Neural crest cell (in vitro differentiated cells): Measurements from ENCODE around the gene PHKB. TPM values are rescaled to one million over a fixed set of nuclear protein-coding genes. Genes with fewer than 3 reads are reported as not detected.

Source experiments
- DNase-seq: peaks from one replicate; pipeline ENCODE4 v3.0.0; 2021; ENCODE audit warnings: low read depth, mixed read lengths, low spot score
- H3K27ac Mint-ChIP-seq: one replicate; pipeline ENCODE4 v1.8.0; 2021; ENCODE audit warnings: mild to moderate bottlenecking, mixed read lengths; ENCODE audit not compliant: unreplicated experiment
- H3K27me3 Mint-ChIP-seq: 2 replicates; pipeline ENCODE4 v1.8.0; 2021; ENCODE audit warnings: low read depth, mild to moderate bottlenecking, mixed read lengths
- H3K36me3 Mint-ChIP-seq: 2 replicates; pipeline ENCODE4 v1.8.0; 2021; ENCODE audit warnings: low read depth, mild to moderate bottlenecking, mixed read lengths
- H3K4me1 Mint-ChIP-seq: 2 replicates; pipeline ENCODE4 v1.8.0; 2021; ENCODE audit warnings: mixed read lengths
- H3K4me3 Mint-ChIP-seq: one replicate; pipeline ENCODE4 v1.8.0; 2021; ENCODE audit warnings: mild to moderate bottlenecking, mixed read lengths
- H3K9me3 Mint-ChIP-seq: 2 replicates; pipeline ENCODE4 v1.8.0; 2021; ENCODE audit warnings: mixed read lengths
- total RNA-seq: library from RNA; stranded (reverse); gene quantifications from 2 replicates; pipeline ENCODE4 v1.2.1, GENCODE V29; 2021
- TF ChIP-seq, protein P1 (sequence below): fragments of 200-600 bp; sonication (generic); conservative IDR thresholded peaks from 2 replicates; pipeline ENCODE4 v1.5.0; 2021; ENCODE audit warnings: antibody characterized with exemption, mild to moderate bottlenecking

The PHKB gene
- total RNA-seq, 1 donor from 2014 or later, result 61.2 TPM

DNA sequence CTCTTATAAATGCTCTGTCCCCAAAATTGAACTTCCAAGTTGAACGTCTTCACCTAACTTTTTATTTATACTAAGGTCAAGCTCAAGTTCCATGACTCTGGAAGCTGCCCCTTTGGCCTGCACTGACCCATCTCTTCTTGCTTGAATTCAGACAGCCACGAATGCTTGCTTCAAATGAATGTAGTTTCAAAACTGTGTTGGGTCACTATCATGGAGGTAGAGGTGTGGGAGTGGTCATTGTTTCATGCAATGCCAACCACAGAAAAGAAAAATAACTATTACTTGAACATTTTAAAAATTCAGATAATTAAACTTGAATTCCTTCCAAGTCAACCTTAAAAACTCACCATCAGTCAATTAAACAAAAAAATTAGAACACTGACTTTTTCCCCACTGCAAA is 2.8 kb upstream of the PHKB start:
- no peak overlapping the region for H3K27ac Mint-ChIP-seq
- H3K4me3 Mint-ChIP-seq, result peak overlapping the region; percentile 45
- TF ChIP-seq, protein P1, sequence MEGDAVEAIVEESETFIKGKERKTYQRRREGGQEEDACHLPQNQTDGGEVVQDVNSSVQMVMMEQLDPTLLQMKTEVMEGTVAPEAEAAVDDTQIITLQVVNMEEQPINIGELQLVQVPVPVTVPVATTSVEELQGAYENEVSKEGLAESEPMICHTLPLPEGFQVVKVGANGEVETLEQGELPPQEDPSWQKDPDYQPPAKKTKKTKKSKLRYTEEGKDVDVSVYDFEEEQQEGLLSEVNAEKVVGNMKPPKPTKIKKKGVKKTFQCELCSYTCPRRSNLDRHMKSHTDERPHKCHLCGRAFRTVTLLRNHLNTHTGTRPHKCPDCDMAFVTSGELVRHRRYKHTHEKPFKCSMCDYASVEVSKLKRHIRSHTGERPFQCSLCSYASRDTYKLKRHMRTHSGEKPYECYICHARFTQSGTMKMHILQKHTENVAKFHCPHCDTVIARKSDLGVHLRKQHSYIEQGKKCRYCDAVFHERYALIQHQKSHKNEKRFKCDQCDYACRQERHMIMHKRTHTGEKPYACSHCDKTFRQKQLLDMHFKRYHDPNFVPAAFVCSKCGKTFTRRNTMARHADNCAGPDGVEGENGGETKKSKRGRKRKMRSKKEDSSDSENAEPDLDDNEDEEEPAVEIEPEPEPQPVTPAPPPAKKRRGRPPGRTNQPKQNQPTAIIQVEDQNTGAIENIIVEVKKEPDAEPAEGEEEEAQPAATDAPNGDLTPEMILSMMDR, result no peak
- no peaks in the 10 kb centered on the region for H3K9me3 Mint-ChIP-seq
- DNase-seq, result no peak
- no peaks in the 10 kb centered on the region for H3K27me3 Mint-ChIP-seq
- peaks cover 44% of the 10 kb centered on the region for H3K4me1 Mint-ChIP-seq
- peaks cover 7% of the 10 kb centered on the region for H3K36me3 Mint-ChIP-seq

DNA sequence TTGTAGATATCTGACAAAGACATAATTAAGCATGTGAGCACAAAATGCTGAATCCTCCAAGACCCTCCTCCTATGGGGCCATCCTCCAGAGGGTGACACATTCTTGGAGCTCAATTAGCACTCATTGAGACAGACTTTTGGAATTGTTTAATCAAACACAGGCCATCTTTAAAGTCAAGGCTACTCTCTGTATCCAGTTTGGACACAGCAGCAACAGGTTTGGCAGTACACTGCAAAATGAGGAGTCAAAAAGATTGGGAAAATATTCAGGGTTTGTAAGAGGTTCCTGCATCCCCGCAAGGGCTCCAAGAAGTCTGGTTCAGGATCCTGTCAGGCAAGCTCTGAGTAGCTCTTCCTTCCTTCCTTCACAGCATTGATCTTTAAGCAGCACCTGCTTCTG is 1.5 kb upstream of the PHKB start:
- TF ChIP-seq, protein P1, result no peak
- Mint-ChIP-seq H3K4me1 (peaks cover 57% of the 10 kb centered on the region), H3K27ac (peak overlapping the region; percentile 73), H3K9me3 (no peaks in the 10 kb centered on the region), H3K4me3 (peak overlapping the region; percentile 95), H3K36me3 (peaks cover 3% of the 10 kb centered on the region), H3K27me3 (no peaks in the 10 kb centered on the region)
- DNase-seq, result no peak

DNA sequence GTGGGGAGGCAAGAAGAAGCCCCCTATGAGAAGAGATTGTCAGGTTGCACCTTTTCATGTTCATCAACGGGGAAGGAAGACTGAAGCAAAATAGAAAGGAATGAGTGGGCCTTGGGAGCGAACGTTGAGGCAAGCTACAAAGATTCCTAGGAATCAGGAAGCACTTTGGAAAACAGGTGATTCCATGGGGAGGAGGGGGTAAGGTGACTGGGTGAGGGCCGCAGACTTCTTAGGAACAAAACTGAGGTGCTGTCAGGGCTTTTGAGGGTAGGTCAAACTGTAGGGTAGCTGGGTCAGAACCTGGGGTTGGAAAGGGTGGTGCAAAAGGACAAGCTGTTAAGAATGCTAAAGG is 796 bp upstream of the PHKB start:
- H3K4me1 Mint-ChIP-seq, result peaks cover 62% of the 10 kb centered on the region
- H3K4me3 Mint-ChIP-seq, result peak overlapping the region; percentile 95
- H3K27me3 Mint-ChIP-seq, result no peaks in the 10 kb centered on the region
- H3K9me3 Mint-ChIP-seq, result no peaks in the 10 kb centered on the region
- no peak for DNase-seq
- TF ChIP-seq, protein P1, result no peak
- H3K36me3 Mint-ChIP-seq, result no peaks in the 10 kb centered on the region
- H3K27ac Mint-ChIP-seq, result peak overlapping the region; percentile 97

DNA sequence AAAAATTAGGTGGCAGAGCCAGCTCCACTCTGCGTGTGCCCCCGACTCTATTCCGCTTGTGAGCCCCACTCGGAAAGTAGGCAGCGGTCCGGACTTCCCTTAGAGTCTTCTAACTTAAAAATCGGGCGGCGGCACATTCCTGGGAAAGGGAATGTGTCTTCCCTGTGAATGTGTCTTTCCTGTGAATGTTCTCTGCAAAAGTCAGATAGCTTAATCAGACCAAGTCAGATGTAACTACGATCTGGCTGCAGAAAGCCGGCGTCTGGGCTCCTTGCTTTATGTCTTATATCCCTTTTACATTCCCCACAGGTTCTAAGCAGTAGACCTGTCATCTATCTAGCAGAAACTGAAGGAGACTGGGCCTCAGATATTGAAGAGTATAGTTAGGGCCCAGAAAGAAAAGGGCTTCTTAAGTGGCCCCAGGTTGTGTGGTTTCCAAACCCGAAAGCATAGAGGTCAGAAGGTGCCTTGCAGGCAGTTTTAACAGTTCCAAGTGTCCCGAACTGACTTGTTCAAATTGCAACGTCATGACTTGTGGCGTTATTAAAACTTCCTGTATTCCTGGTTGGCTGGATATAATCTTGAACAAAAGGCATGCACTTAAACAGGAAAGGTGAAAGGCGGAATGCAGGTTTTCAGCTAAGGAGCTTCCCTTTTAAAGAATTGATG is 601 bp downstream of the PHKB start:
- Mint-ChIP-seq H3K9me3 (no peaks in the 10 kb centered on the region), H3K4me1 (peaks cover 70% of the 10 kb centered on the region), H3K4me3 (peak overlapping the region; percentile 95), H3K36me3 (no peaks in the 10 kb centered on the region), H3K27me3 (no peaks in the 10 kb centered on the region), H3K27ac (peak overlapping the region; percentile 88)
- DNase-seq, result peak; percentile 9
- TF ChIP-seq, protein P1, result no peak

DNA sequence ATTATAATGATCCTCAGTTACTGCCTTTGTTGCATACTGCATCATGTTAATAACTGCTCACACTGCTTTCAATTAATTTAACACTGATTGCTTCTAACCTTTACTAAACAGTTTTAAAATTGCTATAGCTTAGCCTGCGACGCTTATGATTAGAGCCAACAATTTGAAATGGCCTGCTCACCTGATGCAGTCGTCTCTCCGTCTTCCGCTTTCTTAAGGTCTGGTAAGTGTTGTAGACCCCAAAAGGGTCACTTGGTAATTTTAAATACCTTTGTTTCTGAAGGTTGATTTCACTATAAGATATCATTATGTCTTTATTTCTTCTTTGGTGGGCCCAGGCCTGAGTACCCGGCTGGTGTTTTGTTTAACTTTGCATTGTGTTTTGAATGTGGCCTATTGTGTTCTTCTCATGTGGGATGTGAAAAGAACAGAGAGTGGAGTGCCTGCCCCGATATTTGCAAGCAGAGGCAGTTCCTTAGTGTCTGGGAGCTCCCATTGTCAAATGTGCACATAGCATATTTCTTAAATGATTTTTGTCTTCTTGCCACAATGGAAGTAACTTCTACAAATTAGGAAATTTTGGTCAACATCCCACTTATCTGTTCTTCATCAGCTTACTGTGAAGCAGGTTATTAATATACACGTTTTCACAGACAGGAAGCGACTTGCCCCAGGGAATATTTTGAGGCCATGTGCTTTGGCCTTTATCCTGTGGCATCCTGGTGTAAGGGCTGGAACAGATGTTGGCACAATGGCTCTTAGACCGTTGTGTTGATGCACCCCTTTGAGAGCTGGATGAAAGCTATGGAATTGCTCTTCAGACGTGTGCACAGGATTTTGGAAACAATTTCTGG is 2.9 kb downstream of the PHKB start:
- H3K27me3 Mint-ChIP-seq, result no peaks in the 10 kb centered on the region
- H3K9me3 Mint-ChIP-seq, result no peaks in the 10 kb centered on the region
- TF ChIP-seq, protein P1, result no peak
- H3K27ac Mint-ChIP-seq, result peak overlapping the region; percentile 65
- H3K4me1 Mint-ChIP-seq, result peaks cover 70% of the 10 kb centered on the region
- no peaks in the 10 kb centered on the region for H3K36me3 Mint-ChIP-seq
- H3K4me3 Mint-ChIP-seq, result peak overlapping the region; percentile 95
- no peak for DNase-seq
